Glomerular endothelial cell (primary cell): ENCODE data around the gene RPL15. TPM values are rescaled to one million over a fixed set of nuclear protein-coding genes. Genes with fewer than 3 reads are reported as not detected.

Experiments used
- DNase-seq: peaks from one replicate; pipeline ENCODE4 v3.0.0-alpha.2; 2011; ENCODE audit warnings: low read depth, low spot score; ENCODE audit errors: extremely low read depth
- total RNA-seq: library from RNA; depleted of rRNA; stranded (reverse); fragments of >200 nt; gene quantifications from 2 replicates; pipeline ENCODE4 v1.2.3, GENCODE V29; 2015

Gene RPL15
- total RNA-seq, 1 donor from 2014 or later, result 2,079 TPM

GRCh38 chr3:23959135-23959900 is 42.4 kb downstream of the RPL15 start:
- peak; percentile 68 for DNase-seq

GRCh38 chr3:23960649-23961048 is 43.7 kb downstream of the RPL15 start:
- no peak for DNase-seq

DNA sequence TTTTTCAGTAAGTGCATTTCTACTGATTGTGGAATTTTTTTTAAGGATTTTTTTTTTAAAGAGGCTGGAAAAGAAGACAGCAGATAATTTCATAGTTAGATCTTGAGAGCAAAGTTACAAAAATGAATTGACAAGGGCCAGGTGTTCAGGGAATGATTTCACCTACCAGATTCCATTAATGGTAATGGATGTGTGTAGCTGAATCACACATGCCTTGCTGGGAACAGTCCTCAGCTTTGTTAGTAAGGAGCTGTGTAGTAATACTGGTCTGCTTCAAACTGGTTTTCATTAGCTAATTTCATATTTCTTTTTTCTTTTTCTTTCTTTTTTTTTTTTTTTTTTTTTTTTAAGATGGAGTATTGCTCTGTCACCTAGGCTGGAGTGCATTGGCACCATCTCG is 44.1 kb downstream of the RPL15 start:
- no peak for DNase-seq

GRCh38 chr3:23961913-23962312 is 45.0 kb downstream of the RPL15 start:
- no peak for DNase-seq

DNA sequence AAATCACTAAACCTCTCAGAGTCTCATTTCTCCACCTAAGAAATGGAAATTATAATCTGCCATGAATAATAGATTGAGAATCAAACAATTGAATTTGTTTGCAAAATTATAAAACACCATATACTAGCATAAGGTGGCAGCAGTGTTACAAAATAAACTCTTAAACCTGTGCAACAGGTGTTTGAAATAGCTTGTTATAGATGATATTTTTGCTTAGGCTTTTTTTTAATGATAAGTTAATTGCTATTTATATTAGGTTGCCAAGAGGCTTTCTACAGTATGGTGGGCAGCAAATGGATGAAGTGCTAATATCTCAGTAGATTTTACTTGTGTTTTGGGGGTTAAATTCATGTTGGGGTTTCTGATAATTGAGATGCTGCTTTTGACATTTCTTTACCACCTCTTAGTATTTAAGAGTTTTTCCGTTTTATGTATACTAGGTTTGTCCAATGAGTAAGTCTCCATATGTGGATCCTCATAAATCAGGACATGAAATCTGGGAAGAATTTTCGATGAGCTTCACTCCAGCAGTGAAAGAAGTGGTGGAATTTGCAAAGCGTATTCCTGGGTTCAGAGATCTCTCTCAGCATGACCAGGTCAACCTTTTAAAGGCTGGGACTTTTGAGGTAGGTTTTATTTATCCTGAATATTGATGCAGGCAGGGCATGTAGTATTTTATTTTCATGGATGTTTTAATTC is 47.8 kb downstream of the RPL15 start:
- DNase-seq, result no peak

GRCh38 chr3:23966328-23966727 is 49.4 kb downstream of the RPL15 start:
- DNase-seq, result no peak

GRCh38 chr3:23968463-23969184 is 51.7 kb downstream of the RPL15 start:
- no peak for DNase-seq

DNA sequence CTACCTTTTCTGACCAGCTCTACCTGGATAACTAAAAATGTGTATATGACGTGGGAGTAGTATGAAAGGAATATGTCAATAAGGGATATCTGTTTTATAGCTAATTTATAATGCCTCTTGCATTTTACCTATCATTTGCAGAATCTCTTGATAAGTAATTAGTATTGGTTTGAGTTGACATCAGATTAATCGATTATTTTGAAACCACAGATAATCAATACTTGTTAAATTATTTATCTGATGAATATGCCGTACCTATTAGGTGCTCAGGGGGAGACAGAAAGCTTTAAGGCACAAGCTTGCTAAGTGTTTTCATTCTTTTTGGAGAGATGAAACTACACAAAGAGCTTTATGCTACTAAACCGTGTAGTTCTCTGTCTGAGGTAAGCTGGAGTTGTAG is 52.5 kb downstream of the RPL15 start:
- no peak for DNase-seq

Other genes starting within 250 kb of the RPL15 start
- 98.8 and 118 TPM in 2 replicates for gene UBE2E1, start 111.2 kb upstream of the RPL15 start, total RNA-seq
- 4.1 and 7.7 TPM in 2 replicates for gene NKIRAS1, start 142 bp upstream of the RPL15 start, total RNA-seq
- gene NR1D2, start 28.2 kb downstream of the RPL15 start, total RNA-seq, result 13.0 and 18.8 TPM in 2 replicates